ENCODE measurements around the gene ADARB1.

ADARB1 gene

DNA sequence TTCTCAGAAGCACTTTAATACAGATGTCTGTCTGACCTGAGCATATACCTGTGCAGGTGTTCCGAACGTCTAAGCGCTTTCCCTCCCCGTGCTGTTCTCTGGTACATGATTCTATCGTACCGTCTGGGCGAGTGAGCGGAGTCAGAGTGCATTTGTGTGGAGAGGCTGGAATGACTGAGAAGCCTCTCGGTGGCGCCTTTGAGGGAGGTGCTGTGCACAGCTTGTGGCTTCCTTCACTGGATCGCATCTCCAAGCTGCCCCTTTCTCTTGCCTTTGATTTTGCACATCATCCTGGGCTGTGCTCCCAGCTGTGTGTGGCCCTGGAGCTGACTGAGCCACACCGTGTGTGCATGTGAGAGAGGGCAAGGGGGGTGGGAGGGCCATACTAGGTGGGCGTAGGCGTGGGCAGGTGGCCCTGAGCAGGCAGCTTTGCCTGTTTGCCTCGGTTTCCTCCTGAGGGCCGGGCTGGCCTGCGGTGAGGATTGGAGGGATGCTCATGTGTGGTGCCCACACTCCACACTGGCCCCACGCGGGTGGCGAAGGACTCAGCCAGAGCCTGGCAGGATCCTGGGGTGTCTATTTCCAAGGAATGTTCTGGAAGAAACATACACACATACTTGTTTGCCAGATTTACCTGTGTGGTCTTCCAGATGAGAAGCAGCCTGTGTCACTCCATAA lies 105.3 kb downstream of the ADARB1 start:
- no peak for DNase-seq

DNA sequence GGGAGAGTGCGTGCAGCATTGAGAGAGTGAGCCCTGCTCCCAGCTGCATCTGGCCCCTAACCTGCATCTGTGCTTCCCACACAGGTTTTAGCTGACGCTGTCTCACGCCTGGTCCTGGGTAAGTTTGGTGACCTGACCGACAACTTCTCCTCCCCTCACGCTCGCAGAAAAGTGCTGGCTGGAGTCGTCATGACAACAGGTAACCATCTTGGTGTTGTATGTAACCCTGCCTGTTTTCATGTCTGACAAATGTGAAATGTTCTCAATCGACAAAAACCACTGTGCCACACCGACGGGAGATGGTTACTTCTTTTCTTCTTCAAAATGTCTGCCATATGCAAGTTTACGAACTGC lies 105.8 kb downstream of the ADARB1 start:
- DNase-seq: no peak

DNA sequence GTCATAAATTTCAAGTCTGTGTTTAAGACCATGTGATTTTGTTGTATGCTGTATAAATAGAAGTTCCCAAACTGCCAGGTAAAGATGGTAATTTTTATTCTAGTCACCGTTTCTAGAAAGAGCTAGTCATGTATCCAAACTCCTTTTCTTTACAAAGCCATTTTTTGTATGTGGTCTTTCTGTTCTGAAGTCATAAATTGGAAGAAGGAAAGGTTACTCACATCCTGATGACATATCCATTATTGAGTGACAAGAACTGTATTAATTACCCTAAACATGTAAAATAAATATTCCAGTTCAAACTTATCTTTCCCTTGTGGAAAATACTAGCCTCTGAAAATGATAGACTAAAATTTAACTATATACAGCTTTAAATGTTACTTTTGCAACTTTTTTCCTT lies 108.6 kb downstream of the ADARB1 start:
- no peak for DNase-seq

DNA sequence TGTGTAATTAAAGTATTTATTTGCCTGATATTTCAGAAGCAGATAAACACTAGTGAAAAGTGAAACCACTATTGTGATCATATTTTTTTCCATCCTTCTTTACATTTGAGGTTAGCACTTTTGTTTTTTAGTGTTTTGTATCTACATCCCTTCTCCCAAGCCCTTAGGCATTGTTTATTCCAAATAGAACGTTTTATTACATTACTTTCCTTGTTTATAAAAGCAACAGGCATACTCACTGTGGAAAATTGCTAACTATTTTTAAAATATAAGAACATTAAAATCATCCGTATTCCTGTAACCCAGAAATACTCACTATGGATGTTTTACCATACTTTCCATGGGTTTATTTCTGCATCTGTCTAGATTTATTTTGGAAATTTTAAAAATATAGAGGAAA lies 109.5 kb downstream of the ADARB1 start:
- no peak for DNase-seq

DNA sequence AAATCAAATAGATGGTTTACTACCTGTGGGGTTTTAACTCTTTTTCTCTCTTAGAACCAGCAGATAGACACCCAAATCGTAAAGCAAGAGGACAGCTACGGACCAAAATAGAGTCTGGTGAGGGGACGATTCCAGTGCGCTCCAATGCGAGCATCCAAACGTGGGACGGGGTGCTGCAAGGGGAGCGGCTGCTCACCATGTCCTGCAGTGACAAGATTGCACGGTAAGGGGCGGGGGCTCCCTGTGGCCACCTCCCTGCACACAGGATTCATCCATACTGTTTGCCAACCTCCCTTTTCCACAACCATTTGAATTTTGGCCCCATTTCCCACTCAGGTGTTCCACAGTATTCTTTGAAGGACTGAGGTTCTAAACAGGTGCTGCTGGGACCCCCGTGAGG lies 110.5 kb downstream of the ADARB1 start:
- DNase-seq: no peak

DNA sequence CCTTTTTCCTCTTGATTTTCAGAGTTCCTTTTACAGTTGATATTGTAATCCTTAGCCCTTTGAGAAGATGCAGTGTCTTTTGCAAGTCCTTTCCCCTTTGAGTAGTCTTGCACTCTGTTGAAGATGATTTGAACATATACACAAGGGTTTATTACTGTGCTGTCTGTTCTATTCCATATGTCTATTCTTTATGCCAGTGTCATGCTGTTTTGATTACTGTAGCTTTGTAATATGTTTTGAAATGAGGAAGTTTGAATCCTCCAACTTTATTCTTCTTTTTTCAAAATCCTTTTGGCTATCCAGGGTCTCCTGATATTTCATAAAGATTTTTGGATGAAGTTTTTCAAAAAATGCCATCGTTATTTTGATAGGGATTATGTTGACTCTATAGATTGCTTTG lies 112.3 kb downstream of the ADARB1 start:
- no peak for DNase-seq

DNA sequence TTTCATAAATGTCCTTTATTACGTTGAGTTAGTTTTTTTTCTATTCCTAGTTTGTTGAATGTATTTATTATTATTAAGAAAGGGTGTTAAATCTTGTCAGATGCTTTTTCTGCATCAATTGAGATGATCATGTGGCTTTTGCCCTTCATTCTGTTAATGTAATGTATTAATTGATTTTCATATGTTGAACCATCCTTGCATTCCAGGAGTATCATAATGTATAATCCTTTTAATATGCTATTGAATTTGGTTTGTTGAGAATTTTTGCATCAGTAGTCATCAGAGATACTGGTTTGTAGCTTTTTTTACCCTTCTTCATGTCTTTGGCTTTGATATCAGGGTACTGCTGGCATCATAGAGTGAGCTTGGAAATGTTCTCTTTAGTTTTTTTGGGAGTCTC lies 113.3 kb downstream of the ADARB1 start:
- no peak for DNase-seq

DNA sequence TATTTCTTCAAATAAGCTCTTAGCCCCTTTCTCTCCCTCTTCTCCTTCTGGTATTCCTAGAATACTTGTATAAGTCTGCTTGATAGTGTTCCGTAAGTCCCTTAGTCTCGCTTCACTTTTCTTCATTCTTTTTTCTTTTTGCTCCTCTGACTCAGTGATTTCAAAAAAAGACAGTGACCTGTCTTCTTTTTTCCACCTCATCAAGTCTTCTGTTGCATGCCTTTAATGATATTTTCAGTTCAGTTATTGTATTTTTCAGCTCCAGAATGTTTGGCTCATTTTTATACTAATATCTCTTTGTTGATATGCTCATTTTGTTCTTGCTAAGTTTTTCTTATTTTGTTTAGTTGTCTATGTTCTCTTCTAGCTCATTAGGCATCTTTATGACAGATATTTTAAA lies 115.6 kb downstream of the ADARB1 start:
- DNase-seq: no peak

DNA sequence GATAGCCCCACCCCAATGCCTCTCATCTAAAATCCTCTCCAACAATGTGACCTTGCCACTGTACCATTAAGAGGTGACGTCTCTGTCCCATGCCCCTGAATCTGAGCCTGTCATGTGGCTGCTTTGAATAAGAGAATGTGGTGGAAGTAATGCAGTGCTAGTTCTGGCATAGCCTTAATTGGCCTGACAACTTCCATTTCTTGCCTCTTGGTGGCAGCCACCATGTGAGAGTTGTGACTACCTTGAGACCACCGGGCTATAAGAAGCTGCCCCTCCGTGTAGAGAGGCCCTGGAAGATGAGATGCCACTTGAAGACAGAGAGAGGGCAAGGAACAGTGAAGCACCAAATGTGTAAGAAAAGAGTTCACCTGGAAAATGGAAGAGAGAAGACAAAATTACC lies 118.0 kb downstream of the ADARB1 start:
- no peak for DNase-seq

DNA sequence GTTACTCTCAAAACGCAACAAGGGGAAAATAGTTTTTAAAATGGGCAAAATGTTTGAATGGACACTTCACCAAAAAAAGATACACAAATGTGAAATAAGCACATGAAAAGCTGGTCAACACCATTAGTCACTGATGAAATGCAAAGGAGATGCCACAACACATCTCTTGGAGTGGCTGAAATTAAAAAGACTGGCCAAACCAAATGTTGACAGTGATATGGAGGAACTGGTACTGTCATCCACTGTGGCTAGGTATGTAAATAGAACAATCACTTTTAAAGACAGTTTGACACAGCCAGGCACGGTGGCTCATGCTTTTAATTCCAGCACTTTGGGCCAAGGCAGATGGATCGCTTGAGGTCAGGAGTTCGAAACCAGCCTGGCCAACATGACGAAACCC lies 122.2 kb downstream of the ADARB1 start:
- no peak for DNase-seq

DNA sequence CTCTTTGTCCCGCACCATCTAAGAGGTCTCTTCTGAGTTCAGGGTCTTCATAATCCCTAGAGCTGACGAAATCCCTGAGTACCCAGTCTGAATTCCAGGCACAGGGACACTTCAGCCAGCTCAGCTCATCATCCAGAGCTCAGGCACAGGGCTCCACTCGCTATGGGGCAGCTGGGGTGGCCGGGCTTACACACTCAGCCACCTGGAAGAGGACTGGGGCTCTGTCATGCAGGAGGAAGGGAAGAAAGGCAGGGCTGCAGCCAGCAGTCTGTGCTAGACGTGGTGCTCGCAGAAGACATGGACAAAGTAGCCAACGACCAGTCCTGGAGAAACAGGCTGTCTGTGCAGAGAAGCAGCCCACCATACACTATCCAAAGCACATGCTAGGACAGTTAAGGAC lies 124.8 kb downstream of the ADARB1 start:
- no peak for DNase-seq

DNA sequence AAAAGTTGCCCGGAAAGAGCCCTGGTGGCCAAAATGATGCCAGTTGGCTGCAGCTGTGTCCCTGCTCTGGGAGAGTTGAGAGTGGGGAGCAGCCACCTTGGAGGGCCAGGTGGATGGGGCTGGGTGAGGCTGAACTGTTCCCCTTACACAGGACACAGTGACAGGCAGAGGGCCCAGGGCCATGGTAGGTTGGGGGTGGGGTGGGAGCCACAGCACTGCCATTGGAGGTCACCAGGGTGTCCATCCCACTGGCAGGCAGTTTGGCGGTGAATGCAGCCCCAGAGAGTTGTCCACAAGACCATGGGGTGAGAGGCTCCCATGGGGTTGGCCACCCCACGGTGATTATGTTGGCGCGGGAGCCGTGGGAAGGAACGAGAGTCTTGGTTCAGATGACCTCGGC lies 125.7 kb downstream of the ADARB1 start:
- DNase-seq: no peak

DNA sequence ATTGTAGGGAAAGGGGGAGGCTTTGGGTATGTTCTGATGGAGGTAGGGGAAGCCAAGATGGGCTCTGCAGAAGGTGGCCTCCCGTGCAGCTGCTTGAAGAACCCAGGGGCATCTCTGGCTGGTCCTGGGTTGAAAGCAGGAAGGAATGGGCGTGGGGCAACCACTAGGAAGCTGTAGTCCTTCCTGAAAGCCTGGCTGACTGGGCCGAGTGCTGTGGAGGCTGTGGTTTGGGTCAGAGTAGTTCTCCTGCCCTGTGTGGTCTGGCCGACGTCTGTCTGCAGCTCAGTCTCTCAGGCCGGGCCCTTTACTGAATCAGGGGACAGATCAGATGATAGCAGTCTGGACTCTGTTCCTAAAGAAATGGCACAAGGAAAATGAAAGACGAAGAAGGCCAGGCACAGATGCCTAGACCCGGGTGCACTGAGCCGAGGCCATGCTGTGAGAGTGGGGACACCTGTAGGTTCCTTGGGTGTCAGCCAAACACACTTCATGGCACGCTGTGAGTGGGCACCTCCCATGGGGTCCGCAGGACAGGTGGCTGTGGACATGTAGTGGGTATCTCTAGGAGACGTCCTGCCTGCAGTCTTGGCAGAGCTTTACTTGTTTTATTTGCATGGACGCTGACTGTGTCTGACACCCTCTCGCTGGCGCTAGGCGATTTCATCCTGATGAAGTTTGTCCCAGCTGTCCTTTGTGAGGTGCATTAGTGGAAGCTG lies 126.4 kb downstream of the ADARB1 start:
- DNase-seq: no peak

DNA sequence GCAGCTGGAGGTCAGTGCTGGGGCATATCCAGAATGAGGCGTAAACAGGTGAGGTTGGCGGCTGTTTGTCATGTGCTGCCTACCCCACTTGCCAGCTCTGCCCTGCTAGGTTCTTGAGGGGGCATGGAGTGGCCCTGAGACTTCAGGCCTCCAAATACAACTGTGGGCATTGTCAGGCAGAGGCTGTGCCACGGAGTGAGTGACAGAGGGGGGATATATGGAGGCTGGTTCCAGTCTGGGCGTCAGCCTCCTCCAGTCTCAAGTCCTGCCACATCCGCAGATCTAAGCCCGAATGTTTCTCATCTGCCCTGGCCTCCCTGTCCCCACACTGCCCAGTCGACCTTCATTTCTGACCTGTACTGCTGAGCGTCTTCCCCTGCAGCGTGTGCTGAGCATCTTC lies 128.0 kb downstream of the ADARB1 start:
- no peak for DNase-seq

DNA sequence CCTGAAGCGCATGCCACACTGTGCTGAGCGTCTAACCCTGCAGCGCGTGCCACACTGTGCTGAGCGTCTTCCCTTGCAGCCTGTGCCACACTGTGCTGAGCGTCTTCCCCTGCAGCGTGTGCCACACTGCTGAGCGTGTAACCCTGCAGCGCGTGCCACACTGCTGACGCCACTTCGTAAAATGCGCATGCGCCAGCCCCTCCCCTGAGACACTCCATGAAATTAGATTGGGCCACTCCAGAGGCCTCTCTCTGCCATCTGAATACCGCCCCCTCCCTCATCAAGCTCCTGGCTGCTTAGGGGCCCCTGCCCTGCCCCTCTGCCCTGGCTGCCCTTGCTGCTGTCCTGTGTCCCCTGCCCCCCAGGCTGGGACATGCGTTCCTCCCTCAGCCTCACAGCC lies 128.5 kb downstream of the ADARB1 start:
- no peak for DNase-seq

DNA sequence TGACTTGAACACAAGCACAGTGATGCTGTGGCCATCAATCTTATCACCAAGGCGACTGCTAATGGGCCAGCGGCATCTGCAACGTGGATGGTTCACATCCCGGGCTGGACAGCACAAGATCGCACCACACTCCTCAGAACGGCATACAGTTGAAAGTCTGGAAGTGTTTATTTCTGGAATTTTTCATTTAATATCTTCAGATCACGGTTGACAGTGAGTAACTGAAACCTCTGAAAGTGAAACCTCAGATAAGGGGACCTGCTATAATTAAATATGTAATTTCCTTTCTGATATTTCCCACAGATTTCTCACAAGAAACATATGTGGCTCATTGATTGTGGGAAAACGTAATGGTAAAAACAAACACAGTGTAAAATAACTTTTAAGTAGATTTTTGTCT lies 129.6 kb downstream of the ADARB1 start:
- DNase-seq: no peak

DNA sequence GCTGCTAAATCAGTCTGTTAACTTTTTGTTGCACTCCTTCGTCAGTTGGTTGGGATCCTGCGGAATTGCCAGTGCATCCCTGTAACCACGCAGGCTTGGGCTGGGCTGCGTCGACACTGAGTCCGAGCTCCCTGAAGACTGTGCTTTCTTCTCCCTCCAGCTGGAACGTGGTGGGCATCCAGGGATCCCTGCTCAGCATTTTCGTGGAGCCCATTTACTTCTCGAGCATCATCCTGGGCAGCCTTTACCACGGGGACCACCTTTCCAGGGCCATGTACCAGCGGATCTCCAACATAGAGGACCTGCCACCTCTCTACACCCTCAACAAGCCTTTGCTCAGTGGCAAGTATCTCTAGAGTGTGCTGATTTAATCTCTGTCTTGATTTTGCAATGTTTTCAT lies 130.0 kb downstream of the ADARB1 start:
- no peak for DNase-seq

DNA sequence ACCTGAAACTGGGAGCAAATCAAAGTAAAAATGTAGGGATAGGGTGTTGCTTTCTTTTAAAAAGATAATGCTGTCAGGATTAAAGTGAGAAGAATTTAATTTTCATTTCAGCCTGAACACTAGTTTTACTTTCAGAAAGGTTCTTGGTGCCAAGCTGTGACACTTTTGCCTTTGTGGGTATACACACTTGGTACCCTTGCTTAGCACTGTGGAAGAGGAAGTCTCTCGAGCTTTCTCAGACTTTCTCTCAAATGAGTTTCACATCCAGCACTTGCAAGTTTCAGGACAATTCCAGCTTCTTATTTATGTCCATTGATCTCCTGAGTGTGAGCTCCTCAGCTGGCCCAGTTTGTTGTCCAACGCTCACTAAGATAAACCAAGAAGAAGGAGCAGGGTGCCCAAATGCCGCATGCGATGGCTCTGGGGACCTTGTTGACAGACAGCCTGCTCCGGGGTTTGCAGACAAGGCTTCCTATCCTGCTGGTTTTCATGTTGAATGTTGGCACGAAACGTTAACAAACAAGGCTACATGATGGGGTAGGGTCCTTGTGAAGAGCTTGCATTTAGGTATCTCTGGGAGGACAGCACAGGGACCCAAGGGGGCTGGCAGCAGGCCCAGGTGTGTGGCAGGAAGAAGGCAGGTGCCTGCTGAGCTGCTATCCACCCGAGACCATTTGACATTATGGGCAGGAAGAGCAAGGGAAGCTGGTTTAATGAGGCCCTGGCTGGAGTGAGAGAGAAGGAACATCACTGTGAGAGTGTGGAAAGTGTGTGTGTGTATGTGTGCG lies 133.7 kb downstream of the ADARB1 start:
- DNase-seq: no peak

DNA sequence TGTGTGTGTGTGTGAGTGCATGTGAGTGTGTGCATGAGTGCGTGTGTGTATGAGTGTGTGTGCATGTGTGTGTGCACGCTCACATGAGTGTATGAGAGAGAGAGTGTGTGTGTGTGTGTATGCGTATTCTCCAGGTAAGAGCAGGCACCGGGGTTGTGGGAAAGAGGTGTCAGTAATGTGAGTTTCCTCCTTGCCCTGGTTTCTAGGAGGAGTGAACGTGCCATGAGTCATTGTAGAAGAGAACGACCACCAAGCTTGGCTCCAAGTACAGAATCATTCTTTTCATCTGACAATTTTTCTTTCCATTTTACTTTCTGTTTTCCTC lies 134.2 kb downstream of the ADARB1 start:
- no peak for DNase-seq

DNA sequence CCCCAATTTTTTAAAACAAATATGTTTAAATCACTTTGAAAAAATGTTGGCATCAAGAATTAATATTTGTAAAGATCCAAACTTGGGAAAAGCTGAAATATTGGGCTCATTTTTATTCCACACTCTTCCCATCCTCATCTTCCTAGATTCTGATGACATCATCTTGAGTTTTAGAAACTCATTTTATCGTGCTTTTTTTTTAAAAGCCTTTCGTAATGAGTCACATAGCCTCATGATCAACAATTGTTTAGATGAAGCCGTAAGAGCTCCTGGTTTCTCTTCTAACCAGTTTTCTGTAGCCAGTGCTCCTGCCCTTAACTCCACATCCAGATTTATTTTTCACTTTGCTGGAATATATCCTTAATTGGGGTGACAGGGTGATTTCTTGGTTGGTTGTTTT lies 134.7 kb downstream of the ADARB1 start:
- no peak for DNase-seq

DNA sequence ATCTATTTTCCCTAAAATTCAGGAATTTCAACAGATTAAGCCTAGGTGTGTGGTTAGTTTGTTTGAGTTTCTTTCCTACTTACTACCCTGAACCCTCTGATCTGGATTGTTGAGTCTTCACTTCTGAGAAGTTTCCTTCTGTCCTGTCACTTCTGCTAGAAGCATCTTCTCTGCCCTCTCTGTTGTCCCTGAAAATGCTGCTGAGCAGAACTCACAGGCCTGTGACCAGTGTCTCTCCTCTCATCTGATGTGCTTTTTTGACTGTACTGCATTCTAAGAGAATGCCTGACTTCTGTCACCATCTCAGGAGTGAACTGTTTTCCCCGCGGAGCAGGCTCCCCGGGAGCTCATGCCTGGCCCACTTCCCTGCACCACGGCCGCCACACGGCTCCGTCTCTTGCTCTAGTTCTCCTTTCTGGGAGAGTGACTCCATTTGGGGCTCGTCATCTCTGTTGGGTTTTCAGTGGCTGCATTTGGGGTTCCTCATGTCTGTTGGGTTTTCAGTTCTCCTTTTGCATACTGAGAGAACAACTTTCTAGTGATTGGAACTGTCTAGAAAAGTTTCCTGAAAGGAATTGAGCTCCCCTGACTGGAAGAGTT lies 135.4 kb downstream of the ADARB1 start:
- DNase-seq: no peak

DNA sequence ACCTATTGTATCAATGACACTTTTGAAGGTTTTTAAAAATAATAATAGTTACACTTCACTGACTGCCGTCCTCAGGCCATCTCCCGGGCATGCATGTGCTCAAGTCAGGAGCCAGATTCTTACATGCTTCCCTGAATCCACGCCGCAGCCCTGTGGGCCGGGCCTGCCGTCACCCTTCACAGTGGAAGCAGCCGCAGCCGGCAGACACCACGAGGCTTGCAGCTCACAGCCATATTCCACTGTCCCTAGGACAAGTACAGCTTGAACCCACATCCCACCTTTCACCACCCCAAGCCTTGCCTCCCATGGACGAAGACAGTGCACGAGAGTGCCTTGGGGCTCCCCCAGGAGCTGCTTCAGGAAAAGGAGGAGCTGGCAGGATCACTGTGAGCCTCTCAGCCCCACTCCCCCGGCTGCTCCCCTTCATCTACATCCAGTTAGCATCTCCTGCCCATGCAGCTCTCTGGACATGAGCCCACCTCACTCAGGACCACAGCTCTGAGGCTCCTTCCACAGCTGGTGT lies 136.1 kb downstream of the ADARB1 start:
- no peak for DNase-seq

DNA sequence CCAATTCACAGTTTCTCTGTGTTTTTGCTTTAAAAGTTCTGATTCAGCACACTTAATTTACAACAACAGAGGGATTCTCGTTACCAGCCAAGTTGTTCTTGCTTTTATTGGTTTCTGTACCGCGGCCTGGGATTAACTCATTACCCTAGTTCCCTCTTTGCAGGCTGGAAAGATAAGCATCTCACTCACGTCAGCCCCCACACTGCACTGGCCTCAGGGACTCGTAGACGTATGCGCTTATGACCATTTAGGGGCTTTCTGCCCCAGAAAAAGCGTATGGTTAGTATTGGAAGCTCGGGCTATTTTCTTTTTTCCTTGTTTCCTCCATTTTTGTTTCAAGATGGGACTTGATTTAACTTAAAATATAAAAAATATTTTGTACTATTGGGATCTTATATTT lies 137.3 kb downstream of the ADARB1 start:
- no peak for DNase-seq

DNA sequence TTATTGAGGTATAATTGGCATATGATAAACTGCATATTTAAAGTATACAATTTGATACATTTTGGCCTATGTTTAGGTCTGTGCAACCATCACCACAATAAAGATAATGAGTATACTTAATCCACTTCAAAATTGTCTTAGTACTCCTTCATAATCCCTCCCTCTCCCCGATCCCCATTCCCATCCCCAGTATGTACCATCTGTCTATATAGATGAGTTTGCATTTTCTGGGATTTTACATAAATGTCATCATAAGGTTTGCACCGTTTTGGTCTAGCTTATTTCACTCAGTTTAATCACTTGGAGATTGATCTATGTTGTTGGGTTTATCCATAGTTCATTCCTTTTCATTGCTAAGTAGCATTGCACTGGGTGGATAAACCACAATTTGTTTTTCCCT lies 139.0 kb downstream of the ADARB1 start:
- no peak for DNase-seq
